ENCODE measurements around the gene SPATS2L.

Gene SPATS2L

DNA sequence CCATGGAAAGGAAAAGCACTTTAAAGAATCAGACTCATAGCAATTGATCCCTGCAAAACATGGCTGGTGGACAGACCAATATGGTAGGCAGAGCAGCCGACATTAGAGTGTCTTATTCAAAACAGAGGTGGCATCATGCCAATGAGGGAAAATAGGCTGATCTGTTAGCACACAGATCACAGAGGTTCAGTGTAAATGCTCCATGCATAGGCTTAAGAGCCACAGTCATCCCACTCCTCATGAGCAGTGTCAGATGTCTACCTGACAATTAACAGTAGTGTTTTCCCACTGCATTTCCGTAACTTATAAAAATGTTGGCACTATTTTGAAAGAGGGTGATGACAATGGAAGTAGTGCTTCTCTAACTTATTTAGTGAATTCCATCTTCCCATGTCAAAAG lies 86.7 kb downstream of the SPATS2L start:
- TF ChIP-seq ZIC2 (tag by site-specific recombination; IDR thresholded peaks at IDR 0.05) (no peak), ZNF585B (tag by site-specific recombination; IDR thresholded peaks at IDR 0.05) (no peak), ZNF610 (tag by site-specific recombination; IDR thresholded peaks at IDR 0.05; ENCODE audit: borderline replicate concordance) (no peak), ZNF350 (tag by site-specific recombination; IDR thresholded peaks at IDR 0.05) (no peak), ZNF16 (tag by site-specific recombination; IDR thresholded peaks at IDR 0.05; ENCODE audit: low read depth) (no peak), GLI2 (tag by site-specific recombination; IDR thresholded peaks at IDR 0.05; ENCODE audit: borderline replicate concordance, low read depth) (no peak), SCRT1 (tag by site-specific recombination; IDR thresholded peaks at IDR 0.05; ENCODE audit: borderline replicate concordance) (no peak), ZNF510 (tag by site-specific recombination; IDR thresholded peaks at IDR 0.05; ENCODE audit: insufficient replicate concordance) (no peak), SCRT2 (tag by site-specific recombination; IDR thresholded peaks at IDR 0.05) (no peak), ZNF664 (tag by site-specific recombination; IDR thresholded peaks at IDR 0.05) (no peak)
- TF ChIP-seq, protein P1, sequence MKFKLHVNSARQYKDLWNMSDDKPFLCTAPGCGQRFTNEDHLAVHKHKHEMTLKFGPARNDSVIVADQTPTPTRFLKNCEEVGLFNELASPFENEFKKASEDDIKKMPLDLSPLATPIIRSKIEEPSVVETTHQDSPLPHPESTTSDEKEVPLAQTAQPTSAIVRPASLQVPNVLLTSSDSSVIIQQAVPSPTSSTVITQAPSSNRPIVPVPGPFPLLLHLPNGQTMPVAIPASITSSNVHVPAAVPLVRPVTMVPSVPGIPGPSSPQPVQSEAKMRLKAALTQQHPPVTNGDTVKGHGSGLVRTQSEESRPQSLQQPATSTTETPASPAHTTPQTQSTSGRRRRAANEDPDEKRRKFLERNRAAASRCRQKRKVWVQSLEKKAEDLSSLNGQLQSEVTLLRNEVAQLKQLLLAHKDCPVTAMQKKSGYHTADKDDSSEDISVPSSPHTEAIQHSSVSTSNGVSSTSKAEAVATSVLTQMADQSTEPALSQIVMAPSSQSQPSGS (tag by site-specific recombination; IDR thresholded peaks at IDR 0.05; ENCODE audit: low read depth), result no peak
- no peak overlapping the region for H3K27ac ChIP-seq (ENCODE audit: extremely low read depth, low read depth, low read length)
- H3K36me3 ChIP-seq (ENCODE audit: control insufficient read depth in 2 of 2, insufficient read depth in 1 of 2, low read length in 2 of 2), result peaks cover 0 to 20% of the 10 kb centered on the region in 2 experiments; a peak in 1 of 3 replicates
- no peak overlapping the region for H3K4me3 ChIP-seq (ENCODE audit: low read depth, low read length)
- 0 out of 2 replicates have a peak, but pooled peaks cover 2% of the 10 kb centered on the region for H3K4me1 ChIP-seq (ENCODE audit: control insufficient read depth, insufficient read depth, low read length)
- no peaks in the 10 kb centered on the region for H3K9me3 ChIP-seq (ENCODE audit: control insufficient read depth, insufficient read depth, low read depth, low read length)
- ChIA-PET POLR2A (no interaction called here), CTCF (interaction anchor here (1.0 kb wide), 1 partner anchor 9 kb away, joined by 4 read pairs; no protein-coding TSS in a partner anchor)

DNA sequence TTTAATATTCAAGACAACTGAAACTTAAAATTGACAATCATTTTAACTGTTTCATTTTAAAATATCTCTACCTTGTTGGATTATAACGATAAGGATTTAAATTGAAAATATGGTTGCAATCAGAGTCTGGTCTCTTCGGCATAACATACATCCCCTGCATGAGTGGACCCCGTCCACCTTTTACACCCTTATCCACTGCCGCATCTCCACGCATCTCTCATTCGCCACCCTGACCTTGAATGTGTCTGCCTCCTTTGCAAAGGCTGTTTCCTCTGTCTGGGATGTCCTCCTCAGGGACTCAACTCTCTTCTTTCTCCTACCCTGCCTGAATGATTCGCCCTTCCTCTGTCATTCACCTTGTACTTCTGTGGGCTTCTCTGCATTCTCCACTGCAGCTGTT lies 87.6 kb downstream of the SPATS2L start:
- H3K27ac ChIP-seq (ENCODE audit: extremely low read depth, low read depth, low read length), result no peak overlapping the region
- no peaks in the 10 kb centered on the region for H3K9me3 ChIP-seq (ENCODE audit: control insufficient read depth, insufficient read depth, low read depth, low read length)
- TF ChIP-seq GLIS1 (tag by site-specific recombination; IDR thresholded peaks at IDR 0.05) (no peak), ZNF596 (tag by site-specific recombination; IDR thresholded peaks at IDR 0.05) (no peak), TRIM28 (IDR thresholded peaks at IDR 0.05; ENCODE audit: borderline replicate concordance, low read length) (no peak), ZNF658 (tag by site-specific recombination; IDR thresholded peaks at IDR 0.05) (no peak), ZNF416 (tag by site-specific recombination; IDR thresholded peaks at IDR 0.05) (no peak), ZNF600 (tag by site-specific recombination; IDR thresholded peaks at IDR 0.05) (no peak), ZNF521 (tag by site-specific recombination; IDR thresholded peaks at IDR 0.05) (no peak), ZNF747 (tag by site-specific recombination; IDR thresholded peaks at IDR 0.05) (no peak)
- TF ChIP-seq, protein P2, sequence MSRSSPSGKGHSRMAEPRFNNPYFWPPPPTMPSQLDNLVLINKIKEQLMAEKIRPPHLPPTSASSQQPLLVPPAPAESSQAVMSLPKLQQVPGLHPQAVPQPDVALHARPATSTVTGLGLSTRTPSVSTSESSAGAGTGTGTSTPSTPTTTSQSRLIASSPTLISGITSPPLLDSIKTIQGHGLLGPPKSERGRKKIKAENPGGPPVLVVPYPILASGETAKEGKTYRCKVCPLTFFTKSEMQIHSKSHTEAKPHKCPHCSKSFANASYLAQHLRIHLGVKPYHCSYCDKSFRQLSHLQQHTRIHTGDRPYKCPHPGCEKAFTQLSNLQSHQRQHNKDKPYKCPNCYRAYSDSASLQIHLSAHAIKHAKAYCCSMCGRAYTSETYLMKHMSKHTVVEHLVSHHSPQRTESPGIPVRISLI (tag by site-specific recombination; IDR thresholded peaks at IDR 0.05), result no peak
- TF ChIP-seq, protein P3, sequence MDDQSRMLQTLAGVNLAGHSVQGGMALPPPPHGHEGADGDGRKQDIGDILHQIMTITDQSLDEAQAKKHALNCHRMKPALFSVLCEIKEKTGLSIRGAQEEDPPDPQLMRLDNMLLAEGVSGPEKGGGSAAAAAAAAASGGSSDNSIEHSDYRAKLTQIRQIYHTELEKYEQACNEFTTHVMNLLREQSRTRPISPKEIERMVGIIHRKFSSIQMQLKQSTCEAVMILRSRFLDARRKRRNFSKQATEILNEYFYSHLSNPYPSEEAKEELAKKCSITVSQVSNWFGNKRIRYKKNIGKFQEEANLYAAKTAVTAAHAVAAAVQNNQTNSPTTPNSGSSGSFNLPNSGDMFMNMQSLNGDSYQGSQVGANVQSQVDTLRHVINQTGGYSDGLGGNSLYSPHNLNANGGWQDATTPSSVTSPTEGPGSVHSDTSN (CRISPR knock-in tag; IDR thresholded peaks at IDR 0.05), result no peak
- TF ChIP-seq, protein P4, sequence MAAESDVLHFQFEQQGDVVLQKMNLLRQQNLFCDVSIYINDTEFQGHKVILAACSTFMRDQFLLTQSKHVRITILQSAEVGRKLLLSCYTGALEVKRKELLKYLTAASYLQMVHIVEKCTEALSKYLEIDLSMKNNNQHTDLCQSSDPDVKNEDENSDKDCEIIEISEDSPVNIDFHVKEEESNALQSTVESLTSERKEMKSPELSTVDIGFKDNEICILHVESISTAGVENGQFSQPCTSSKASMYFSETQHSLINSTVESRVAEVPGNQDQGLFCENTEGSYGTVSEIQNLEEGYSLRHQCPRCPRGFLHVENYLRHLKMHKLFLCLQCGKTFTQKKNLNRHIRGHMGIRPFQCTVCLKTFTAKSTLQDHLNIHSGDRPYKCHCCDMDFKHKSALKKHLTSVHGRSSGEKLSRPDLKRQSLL (tag by site-specific recombination; IDR thresholded peaks at IDR 0.05), result no peak
- peaks cover 0 to 19% of the 10 kb centered on the region in 2 experiments; a peak in 1 of 3 replicates for H3K36me3 ChIP-seq (ENCODE audit: control insufficient read depth in 2 of 2, insufficient read depth in 1 of 2, low read length in 2 of 2)
- ChIA-PET CTCF (interaction anchor here (1.0 kb wide), 1 partner anchor 8 kb away, joined by 4 read pairs; no protein-coding TSS in a partner anchor), POLR2A (no interaction called here)
- 0 out of 2 replicates have a peak, but pooled peaks cover 2% of the 10 kb centered on the region for H3K4me1 ChIP-seq (ENCODE audit: control insufficient read depth, insufficient read depth, low read length)
- no peak overlapping the region for H3K4me3 ChIP-seq (ENCODE audit: low read depth, low read length)

All from HEK293 (cell line).